ENCODE results near the gene ARID3C.

Gene ARID3C

DNA sequence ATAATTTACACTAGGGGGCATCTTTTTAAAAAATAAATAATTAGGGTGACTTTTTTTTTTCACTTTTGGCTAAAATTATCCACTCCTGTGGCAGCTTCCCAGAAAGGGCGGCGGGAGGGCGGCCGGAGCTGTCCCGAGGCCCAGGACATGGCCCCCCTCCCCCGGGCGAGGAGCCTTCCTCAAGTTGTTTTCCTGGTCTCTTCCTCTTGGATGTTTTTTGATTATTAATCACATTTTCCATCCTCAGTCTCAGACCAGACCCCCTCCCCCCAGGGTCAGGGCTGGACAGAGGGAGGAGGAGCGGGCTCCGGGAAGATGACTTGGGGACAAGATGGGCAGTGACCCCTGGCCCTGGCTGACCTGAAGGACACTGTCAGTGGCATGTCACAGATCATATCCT lies 34.7 kb downstream of the ARID3C start:
- H3K4me3 ChIP-seq (replicated peaks; ENCODE audit: low read depth, low read length) = no peak overlapping the region
- TF ChIP-seq, protein P1, sequence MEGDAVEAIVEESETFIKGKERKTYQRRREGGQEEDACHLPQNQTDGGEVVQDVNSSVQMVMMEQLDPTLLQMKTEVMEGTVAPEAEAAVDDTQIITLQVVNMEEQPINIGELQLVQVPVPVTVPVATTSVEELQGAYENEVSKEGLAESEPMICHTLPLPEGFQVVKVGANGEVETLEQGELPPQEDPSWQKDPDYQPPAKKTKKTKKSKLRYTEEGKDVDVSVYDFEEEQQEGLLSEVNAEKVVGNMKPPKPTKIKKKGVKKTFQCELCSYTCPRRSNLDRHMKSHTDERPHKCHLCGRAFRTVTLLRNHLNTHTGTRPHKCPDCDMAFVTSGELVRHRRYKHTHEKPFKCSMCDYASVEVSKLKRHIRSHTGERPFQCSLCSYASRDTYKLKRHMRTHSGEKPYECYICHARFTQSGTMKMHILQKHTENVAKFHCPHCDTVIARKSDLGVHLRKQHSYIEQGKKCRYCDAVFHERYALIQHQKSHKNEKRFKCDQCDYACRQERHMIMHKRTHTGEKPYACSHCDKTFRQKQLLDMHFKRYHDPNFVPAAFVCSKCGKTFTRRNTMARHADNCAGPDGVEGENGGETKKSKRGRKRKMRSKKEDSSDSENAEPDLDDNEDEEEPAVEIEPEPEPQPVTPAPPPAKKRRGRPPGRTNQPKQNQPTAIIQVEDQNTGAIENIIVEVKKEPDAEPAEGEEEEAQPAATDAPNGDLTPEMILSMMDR (IDR thresholded peaks at IDR 0.05; ENCODE audit: insufficient read depth, low read length, poor library complexity, severe bottlenecking) = no peak
- H3K36me3 ChIP-seq (ENCODE audit: control insufficient read depth, insufficient read depth, low read length) = no peaks in the 10 kb centered on the region
- H3K27me3 ChIP-seq (replicated peaks; ENCODE audit: control insufficient read depth, insufficient read depth, low read length) = peaks cover 4% of the 10 kb centered on the region
- no peak for DNase-seq (ENCODE audit: extremely low read depth, insufficient read length)

DNA sequence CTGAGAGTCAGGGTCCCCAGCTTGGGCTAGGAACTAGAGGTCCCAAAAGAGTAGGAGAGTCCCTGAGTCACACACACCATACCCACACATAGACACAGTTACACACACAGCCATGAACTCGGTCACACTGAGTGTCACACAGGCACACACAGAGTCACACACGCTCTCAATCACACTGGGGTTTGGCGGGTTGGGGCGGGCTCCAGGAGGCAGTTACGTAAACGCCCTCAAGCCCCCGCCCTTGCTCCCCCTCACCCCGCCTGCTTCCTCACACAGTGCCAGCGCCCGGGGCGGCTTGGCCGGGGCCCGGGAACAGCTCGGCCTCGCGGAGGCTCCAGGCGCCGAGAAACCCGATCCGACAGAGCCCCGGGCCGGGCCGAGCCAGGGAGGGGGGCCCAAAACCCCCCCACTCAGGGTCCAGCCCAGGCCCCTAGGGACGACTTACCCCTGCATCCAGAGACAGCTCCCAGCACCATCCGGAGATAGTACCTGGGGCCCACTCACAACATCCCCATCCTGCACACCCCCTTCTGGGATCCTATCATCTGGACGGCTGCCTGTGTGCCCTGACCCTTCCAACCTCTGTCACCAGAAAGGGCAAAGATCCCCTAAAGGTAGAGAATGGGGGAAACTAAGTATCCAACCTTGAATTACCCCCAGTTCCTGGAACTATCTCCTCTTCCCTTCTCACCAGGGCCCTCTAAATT lies 35.8 kb downstream of the ARID3C start:
- Histone ChIP-seq H3K27me3 (replicated peaks; ENCODE audit: control insufficient read depth, insufficient read depth, low read length) (peaks cover 7% of the 10 kb centered on the region), H3K36me3 (ENCODE audit: control insufficient read depth, insufficient read depth, low read length) (no peaks in the 10 kb centered on the region), H3K4me3 (replicated peaks; ENCODE audit: low read depth, low read length) (no peak overlapping the region)
- no peak for DNase-seq (ENCODE audit: extremely low read depth, insufficient read length)
- TF ChIP-seq, protein P1 (IDR thresholded peaks at IDR 0.05; ENCODE audit: insufficient read depth, low read length, poor library complexity, severe bottlenecking) = no peak

DNA sequence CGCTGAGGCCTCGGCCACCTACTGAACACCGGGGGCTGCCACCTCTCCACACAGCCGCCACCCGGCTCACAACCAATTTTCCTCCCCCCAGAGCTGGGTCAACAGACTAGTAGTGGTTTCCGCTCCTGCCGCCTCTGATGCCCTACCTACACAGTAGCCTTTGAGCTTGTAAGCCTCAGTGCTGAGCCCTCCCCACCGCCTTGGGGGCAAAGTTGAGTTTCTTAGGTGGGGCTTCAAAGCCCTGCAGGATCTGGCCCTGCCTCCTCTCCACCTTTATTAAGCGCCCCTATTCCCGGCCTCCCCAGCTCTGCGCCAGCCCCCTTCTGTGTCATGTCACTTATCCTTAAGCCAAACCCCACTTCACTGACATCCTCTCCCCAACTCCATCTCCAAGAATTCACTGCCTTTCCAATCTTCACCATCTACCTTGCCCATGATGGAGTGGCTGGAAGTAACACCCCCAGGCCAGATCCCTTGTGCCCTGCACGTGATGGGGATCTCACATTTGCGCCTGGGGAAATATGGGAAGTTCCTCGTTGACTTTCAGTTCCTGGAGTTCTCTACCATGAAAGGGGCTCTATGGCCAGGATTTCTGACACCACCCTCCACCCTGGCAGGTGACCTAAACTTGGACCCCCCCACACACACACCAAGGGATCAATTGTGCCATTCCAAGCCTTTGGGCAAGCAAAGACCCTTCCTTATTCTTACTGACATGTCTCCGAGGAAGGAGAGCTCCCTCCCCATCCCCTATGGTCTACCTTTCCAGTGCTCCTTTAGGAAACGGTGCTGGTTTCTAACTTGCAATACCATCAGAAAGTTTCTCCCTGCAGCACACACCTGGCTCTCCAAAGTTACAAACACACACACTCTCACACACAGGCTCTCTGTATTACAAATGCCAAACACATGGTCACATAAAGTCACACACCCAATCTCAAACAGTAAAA lies 36.7 kb downstream of the ARID3C start:
- no peak overlapping the region for H3K4me3 ChIP-seq (replicated peaks; ENCODE audit: low read depth, low read length)
- DNase-seq (ENCODE audit: extremely low read depth, insufficient read length) = no peak
- H3K36me3 ChIP-seq (ENCODE audit: control insufficient read depth, insufficient read depth, low read length) = no peaks in the 10 kb centered on the region
- TF ChIP-seq, protein P1 (IDR thresholded peaks at IDR 0.05; ENCODE audit: insufficient read depth, low read length, poor library complexity, severe bottlenecking) = no peak
- peaks cover 10% of the 10 kb centered on the region for H3K27me3 ChIP-seq (replicated peaks; ENCODE audit: control insufficient read depth, insufficient read depth, low read length)

DNA sequence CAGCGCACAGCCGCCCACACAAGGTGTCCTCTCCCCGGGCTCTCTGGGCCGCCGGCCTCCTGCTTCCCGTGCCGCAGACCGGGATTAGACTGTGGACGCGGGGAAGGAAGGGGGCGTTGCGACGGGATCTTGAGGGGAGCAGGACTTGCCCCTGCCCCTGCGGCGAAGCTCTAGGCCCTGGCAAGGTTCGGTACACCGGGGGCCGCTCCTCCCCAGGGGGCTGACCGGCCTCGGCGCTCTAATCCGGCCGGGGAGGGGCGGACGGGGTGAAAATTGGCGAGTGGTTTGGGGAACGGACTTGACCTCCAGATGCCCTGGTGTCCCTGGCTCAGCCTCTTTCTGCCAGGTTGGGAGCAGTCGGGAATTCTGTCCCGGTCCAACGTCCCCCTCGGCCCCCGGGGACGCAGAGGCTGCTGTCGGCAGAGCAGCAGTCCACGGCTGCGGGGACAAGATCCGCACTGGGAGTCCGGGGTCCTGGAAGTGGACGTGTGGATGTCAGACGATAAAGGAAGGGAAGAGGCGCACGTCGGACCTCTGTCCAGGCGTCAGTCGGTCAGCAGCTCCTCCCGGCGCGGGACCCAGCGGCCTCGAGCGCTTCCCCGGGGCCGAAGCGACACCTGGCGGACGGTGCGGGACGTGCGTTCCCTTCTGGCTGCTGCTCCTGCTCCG lies 37.5 kb downstream of the ARID3C start:
- no peaks in the 10 kb centered on the region for H3K36me3 ChIP-seq (ENCODE audit: control insufficient read depth, insufficient read depth, low read length)
- H3K4me3 ChIP-seq (replicated peaks; ENCODE audit: low read depth, low read length) = no peak overlapping the region; the same call in 1 of the 2 replicates
- peaks cover 10% of the 10 kb centered on the region for H3K27me3 ChIP-seq (replicated peaks; ENCODE audit: control insufficient read depth, insufficient read depth, low read length)
- TF ChIP-seq, protein P1 (IDR thresholded peaks at IDR 0.05; ENCODE audit: insufficient read depth, low read length, poor library complexity, severe bottlenecking) = peak; percentile 96
- peak; percentile 75 for DNase-seq (ENCODE audit: extremely low read depth, insufficient read length)

DNA sequence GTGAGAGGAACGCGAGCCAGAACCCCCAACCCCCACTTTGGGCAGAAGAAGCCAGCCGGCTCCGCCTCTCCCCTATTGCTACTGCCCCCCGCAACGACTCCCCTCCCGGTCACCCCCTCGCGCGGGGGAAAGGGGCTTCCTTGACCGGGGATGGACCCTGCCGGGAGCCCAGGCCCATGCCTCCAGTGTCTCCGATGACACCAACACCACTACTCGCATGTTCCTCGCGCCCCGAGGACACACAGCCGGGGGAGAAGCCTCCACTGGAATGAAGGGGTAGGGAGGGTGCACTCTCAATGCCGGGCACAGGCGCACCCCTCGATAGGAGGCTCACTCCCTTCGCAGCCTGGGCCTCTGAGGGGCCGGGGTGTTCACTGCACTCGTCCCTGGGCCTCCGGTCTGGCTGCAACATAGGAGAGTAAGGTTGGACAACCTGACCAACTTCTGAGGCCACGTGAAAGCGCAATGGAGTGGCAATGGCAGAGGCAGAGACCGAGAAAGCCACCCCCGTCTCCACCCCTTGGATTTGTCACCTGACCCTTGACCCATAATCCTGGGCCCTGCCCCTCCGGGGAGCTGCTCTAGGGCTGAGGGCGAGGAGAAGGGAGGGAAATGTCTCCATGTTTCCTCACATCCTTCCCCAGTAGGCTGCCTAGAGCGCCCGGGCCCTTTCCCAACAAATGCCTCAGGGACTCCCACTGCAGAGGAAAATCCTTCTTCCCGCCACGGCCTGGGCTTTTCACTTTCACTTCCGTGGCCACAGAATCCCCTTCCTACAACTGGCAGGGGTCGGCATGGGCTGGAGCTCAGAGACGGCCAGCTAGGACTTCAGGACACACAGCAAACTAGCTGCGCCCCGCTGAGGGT lies 38.3 kb downstream of the ARID3C start:
- peak; percentile 16 for DNase-seq (ENCODE audit: extremely low read depth, insufficient read length)
- Histone ChIP-seq H3K36me3 (ENCODE audit: control insufficient read depth, insufficient read depth, low read length) (no peaks in the 10 kb centered on the region), H3K27me3 (replicated peaks; ENCODE audit: control insufficient read depth, insufficient read depth, low read length) (peaks cover 13% of the 10 kb centered on the region), H3K4me3 (replicated peaks; ENCODE audit: low read depth, low read length) (no peak overlapping the region; the same call in 1 of the 2 replicates)
- TF ChIP-seq, protein P1 (IDR thresholded peaks at IDR 0.05; ENCODE audit: insufficient read depth, low read length, poor library complexity, severe bottlenecking) = no peak
